GM18505 (cell line): ENCODE results near the gene MDH1.
"Not testable (repeated sequence)": the region's sequence is repeated elsewhere in the genome, so short reads cannot be mapped to it uniquely, and the experiment has no call there.

Experiments
- ATAC-seq: cut with Tn5 transposase; IDR thresholded peaks from one replicate; pipeline ENCODE4 v1.9.1; 2021; ENCODE audit not compliant: unreplicated experiment
- POLR2A ChIP-seq: IDR thresholded peaks from 4 replicates; pipeline ENCODE4 v1.6.1; 2011; ENCODE audit warnings: borderline replicate concordance; ENCODE audit not compliant: insufficient read depth, insufficient read length; ENCODE audit errors: extremely low read depth

The MDH1 gene

DNA sequence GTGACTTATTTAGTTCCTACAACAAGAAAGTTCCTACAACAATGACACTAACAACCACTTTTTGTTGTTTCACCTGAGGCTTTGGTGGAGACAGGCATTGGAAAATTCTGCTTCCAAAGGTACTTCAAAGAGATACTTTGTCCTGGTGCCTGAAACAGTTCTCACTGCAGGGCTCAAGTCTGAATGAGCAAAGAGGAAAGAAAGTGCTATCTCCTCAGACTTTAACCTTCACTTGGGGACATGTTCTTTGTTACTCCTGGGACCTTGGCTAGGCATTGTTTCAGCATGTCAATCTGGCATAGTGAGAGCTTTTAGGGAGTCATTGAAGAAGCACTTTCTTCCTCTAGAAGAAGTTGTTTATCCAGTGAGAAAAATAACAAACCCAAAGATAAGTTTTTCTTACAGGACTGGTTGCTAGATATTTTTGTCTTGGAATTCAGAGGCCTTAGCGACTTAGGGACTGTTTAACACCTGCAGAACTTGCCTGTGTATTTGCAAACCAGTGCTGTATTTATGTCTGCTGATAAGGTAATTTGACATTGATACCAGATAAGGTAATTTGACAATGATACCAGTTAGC is 12.2 kb downstream of the MDH1 start:
- no peak for TF ChIP-seq POLR2A
- no peak for ATAC-seq

- TF ChIP-seq POLR2A: no peak
Observed at GRCh38 chr2:63604666-63605065, 15.9 kb downstream of the MDH1 start.

DNA sequence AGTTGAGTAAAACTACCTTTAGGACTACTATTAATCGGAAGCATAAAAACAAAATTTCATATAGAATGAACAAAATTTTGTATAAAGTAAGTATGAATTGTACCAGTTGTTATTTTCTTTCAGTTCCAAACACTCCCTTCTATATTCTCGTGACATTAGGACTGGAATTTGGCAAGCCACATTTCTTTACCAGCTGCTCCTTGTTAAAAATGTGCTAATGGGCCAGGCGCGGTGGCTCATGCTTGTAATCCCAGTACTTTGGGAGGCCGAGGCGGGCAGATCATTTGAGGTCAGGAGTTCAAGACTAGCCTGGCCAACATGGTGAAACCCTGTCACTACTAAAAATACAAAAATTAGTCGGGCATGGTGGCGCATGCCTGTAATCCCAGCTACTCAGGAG is 20.1 kb downstream of the MDH1 start:
- ATAC-seq: not testable (repeated sequence)

More at GRCh38 chr2:63604666-63605065, 15.9 kb downstream of the MDH1 start:
- no peak for ATAC-seq

DNA sequence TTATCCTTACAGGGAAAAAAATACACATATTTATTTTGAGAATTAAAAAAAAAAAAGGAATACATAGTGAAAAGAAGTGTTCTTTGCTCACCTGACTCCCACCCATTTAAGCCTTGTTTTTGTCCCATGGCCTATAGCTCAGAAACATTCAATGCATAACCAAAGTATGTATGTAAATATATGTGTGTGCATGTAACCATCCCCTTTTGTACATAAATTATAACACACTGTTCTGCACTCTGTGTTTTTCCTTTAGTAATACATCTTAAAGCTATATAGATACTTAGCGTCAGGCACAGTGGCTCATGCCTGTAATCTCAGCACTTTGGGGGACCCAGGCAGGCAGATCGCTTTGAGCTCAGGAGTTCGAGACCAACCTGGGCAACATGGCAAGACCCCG is 21.8 kb downstream of the MDH1 start:
- TF ChIP-seq POLR2A: no peak
- no peak for ATAC-seq

GRCh38 chr2:63613391-63613901 is 24.7 kb downstream of the MDH1 start:
- ATAC-seq: no peak
- no peak for TF ChIP-seq POLR2A

DNA sequence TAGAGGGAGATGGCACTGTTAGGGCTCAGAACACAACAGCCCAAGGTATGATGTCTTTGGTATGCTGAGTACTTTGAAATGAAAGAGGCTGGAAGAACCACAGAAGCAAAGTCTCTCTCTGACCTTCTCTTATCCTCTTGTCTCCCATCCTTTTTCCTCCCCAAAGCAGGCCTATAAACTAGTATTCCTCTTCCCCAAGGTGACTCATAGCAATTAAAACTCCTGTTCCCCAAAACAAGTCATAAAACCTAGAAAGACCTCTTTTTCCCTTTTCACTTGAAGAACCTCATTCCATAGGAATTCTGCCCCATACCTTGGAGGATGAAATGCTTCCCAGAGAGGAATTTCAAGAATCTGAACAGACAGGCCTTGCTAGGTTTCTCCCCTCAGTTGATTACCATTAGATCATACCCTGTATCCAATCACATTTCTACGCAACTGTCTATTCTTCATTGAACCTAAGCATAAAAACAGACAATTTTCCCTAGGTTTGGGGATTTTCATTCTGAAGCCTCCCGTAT is 25.7 kb downstream of the MDH1 start:
- ATAC-seq: no peak
- no peak for TF ChIP-seq POLR2A

DNA sequence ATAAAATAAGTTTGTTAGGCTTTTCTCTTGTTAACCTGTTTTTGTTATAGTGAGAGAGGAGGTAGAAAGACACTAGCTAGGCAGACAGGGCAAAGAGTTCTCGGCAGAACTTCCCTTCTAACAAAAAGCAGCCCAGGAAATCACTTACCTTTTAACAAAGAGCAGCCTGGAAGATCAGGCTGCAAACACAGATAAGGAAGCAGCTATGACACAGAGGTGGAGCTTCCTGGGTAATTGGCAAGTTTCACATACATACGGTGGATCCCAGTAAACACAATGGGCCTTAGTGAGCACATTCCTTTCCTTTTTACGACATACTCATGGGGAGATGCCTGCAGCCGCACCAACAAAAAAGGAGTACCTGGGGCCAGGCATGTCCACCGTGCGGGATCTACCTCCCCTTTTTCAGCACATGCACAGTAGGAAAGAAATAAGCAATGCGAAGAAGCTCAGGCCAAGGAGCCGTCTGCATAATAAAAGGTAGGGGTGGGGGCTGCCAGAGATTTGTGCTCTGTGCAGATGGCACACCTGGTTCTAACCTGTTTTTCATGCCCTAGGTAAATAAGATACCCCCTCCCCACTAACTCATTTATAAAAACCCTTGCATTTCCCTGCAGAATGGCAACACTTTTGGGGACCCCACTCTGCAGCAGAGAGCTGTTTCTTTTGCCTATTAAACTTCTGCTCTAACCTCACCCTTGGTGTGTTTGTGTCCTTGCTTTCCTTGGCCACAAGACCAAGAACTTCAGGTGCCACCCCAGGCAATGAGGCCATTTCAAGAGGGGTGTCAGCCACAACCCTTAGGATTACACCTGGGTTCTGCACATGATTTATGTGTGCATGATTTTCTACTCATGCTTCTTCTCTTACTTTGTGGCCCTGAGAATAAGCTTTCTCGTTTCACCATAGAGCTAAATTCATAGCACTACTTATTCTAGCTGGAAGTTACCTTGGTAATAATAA is 26.5 kb downstream of the MDH1 start:
- no peak for ATAC-seq
- TF ChIP-seq POLR2A: no peak

DNA sequence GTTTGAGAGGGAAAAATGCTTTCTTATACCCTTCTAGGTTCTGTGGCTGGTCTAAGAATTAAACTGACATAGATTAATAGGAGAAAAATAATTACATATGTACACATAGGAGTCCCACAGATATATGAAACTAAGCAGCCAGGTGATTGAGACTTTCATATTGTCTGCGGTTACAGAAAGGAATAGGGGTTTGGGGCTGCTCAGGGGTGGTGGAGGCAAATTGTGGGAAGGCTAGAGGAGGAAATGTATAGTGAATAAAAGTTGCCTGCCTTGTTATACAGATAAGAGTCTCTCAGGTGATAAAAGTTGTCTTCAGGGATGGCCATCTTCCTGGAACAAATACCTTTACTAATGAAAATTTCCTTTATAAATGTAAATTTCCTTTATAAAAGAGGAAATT is 28.6 kb downstream of the MDH1 start:
- TF ChIP-seq POLR2A: no peak
- no peak for ATAC-seq

DNA sequence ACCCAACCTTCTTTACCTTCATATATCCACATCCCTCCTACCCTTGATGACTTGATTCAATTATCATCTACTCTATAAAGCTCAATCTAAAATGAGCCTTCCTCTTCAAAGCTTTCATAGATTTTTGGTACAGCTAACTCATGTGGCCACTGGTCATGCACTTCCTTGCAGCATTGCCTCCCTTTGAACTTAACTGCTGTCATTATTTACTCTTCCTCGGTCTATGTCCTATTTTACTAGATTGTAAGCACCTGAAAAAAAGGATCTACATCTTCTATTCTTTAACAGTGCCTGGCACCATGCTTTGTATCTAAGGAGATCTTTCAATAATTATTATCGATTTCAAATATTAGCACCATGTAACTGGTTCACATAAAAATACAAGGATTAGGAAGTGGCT is 30.6 kb downstream of the MDH1 start:
- no peak for ATAC-seq
- no peak for TF ChIP-seq POLR2A

GRCh38 chr2:63622751-63623150 is 34.0 kb downstream of the MDH1 start:
- ATAC-seq: no peak
- TF ChIP-seq POLR2A: no peak

- ATAC-seq: not testable (repeated sequence)
Observed at GRCh38 chr2:63623763-63624162, 35.0 kb downstream of the MDH1 start.

DNA sequence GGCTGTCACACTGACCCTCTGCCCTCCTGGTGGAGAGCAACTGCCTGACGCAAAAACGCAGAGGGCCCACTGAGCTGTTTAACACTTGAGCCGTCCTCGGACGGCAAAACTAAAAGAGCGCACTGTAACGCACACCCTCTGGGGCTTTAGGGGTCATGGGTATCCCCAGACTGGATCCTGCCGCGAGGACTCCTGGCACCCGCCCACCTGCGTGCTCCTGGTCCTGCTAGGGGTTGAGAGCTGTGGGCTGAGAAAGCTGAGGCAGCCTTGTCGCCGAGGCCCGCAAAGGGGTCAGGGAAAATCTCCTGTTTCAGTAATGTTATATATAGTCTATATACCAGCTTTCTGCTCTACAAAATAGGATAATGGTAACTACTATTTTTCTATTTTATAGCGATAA is 39.1 kb downstream of the MDH1 start:
- no peak for ATAC-seq

GRCh38 chr2:63628403-63628942 is 39.7 kb downstream of the MDH1 start:
- ATAC-seq: no peak
- TF ChIP-seq POLR2A: no peak

More for the DNA sequence above, 39.1 kb downstream of the MDH1 start:
- no peak for TF ChIP-seq POLR2A

DNA sequence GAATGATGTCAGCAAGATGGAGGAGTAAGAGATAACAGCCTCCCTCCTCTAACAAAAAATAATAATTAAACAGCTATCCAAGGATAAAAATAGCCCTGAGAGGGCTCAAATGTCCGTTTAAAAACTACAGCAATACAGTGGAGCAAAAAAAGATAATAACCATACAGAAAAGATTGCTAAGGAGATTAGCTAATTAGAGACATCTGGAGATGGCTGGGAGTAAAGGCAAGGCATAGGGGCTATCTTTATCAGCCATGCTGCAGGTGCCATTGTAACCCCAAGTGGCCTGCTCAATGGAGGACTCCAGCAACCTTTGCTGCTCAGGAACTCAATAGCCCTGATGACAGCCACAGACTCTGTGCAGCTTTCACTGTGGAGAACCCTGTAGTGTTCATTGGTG is 42.7 kb downstream of the MDH1 start:
- no peak for ATAC-seq

DNA sequence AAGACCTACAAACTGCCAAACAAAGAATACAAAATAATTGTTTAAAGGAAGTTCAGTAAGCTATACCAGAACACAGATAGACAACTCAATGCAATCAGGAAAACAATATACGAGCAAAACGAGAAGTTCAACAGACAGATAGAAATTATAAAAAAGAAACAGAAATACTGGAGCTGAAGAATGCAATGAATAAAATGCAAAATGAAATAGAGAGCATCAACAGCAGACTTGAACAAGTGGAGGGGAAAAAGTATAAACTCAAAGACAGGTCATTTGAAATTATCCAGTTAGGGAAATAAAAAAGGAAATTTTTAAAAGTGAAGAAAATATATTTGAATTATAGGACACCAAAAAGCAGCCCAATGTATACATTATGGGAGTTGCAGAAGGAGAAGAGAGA is 43.6 kb downstream of the MDH1 start:
- no peak for TF ChIP-seq POLR2A
- ATAC-seq: no peak

More for the DNA sequence above, 42.7 kb downstream of the MDH1 start:
- no peak for TF ChIP-seq POLR2A
